ENCODE results near the gene PRPF4. TPM values are rescaled to one million over a fixed set of nuclear protein-coding genes. Genes with fewer than 3 reads are reported as not detected.
"Not testable (repeated sequence)": the region's sequence is repeated elsewhere in the genome, so short reads cannot be mapped to it uniquely, and the experiment has no call there.

Gene PRPF4
- total RNA-seq, 1 experiment from 2014 or later: 51.8 TPM

GRCh38 chr9:113261917-113262671 is 13.4 kb upstream of the PRPF4 start:
- in situ Hi-C loops (cut with HindIII; ENCODE audit: low sequenced_read_pairs): no loop called here
- no peak for DNase-seq (ENCODE audit: low spot score)

GRCh38 chr9:113266174-113266573 is 9.3 kb upstream of the PRPF4 start:
- in situ Hi-C loops (cut with HindIII; ENCODE audit: low sequenced_read_pairs): no loop called here

GRCh38 chr9:113267911-113268566 is 7.4 kb upstream of the PRPF4 start:
- DNase-seq (ENCODE audit: low spot score): no peak
- in situ Hi-C loops (cut with HindIII; ENCODE audit: low sequenced_read_pairs): no loop called here

More at GRCh38 chr9:113266174-113266573, 9.3 kb upstream of the PRPF4 start:
- no peak for DNase-seq (ENCODE audit: low spot score)

- in situ Hi-C loops (cut with HindIII; ENCODE audit: low sequenced_read_pairs): no loop called here
- DNase-seq (ENCODE audit: low spot score): no peak
Observed at GRCh38 chr9:113269355-113269754, 6.1 kb upstream of the PRPF4 start.

GRCh38 chr9:113269871-113270270 is 5.6 kb upstream of the PRPF4 start:
- no peak for DNase-seq (ENCODE audit: low spot score)
- in situ Hi-C loops (cut with HindIII; ENCODE audit: low sequenced_read_pairs): no loop called here

GRCh38 chr9:113274474-113275156 is 843 bp upstream of the PRPF4 start:
- in situ Hi-C loops (cut with HindIII; ENCODE audit: low sequenced_read_pairs): no loop called here
- DNase-seq (ENCODE audit: low spot score): peak; percentile 72

- in situ Hi-C loops (cut with HindIII; ENCODE audit: low sequenced_read_pairs): no loop called here
- DNase-seq (ENCODE audit: low spot score): no peak
Observed at GRCh38 chr9:113278840-113279239, 3.4 kb downstream of the PRPF4 start.

- no peak for DNase-seq (ENCODE audit: low spot score)
- in situ Hi-C loops (cut with HindIII; ENCODE audit: low sequenced_read_pairs): no loop called here
Observed at GRCh38 chr9:113281356-113281755, 5.9 kb downstream of the PRPF4 start.

- in situ Hi-C loops (cut with HindIII; ENCODE audit: low sequenced_read_pairs): no loop called here
- DNase-seq (ENCODE audit: low spot score): no peak
Observed at GRCh38 chr9:113289091-113289490, 13.6 kb downstream of the PRPF4 start.

- no peak for DNase-seq (ENCODE audit: low spot score)
- in situ Hi-C loops (cut with HindIII; ENCODE audit: low sequenced_read_pairs): no loop called here
Observed at GRCh38 chr9:113290052-113290607, 14.7 kb downstream of the PRPF4 start.

- no peak for DNase-seq (ENCODE audit: low spot score)
- in situ Hi-C loops (cut with HindIII; ENCODE audit: low sequenced_read_pairs): no loop called here
Observed at GRCh38 chr9:113293285-113293878, 17.9 kb downstream of the PRPF4 start.

- in situ Hi-C loops (cut with HindIII; ENCODE audit: low sequenced_read_pairs); DNase-seq (ENCODE audit: low spot score): not testable (repeated sequence)
Observed at GRCh38 chr9:113296247-113296646, 20.8 kb downstream of the PRPF4 start.

- in situ Hi-C loops (cut with HindIII; ENCODE audit: low sequenced_read_pairs): no loop called here
- DNase-seq (ENCODE audit: low spot score): no peak
Observed at GRCh38 chr9:113296796-113297558, 21.5 kb downstream of the PRPF4 start.

- in situ Hi-C loops (cut with HindIII; ENCODE audit: low sequenced_read_pairs): no loop called here
- DNase-seq (ENCODE audit: low spot score): no peak
Observed at GRCh38 chr9:113298311-113298710, 22.9 kb downstream of the PRPF4 start.

GRCh38 chr9:113298924-113299770 is 23.7 kb downstream of the PRPF4 start:
- DNase-seq (ENCODE audit: low spot score): no peak

GRCh38 chr9:113299800-113300292 is 24.4 kb downstream of the PRPF4 start:
- DNase-seq (ENCODE audit: low spot score): no peak
- in situ Hi-C loops (cut with HindIII; ENCODE audit: low sequenced_read_pairs): no loop called here

More at GRCh38 chr9:113298924-113299770, 23.7 kb downstream of the PRPF4 start:
- in situ Hi-C loops (cut with HindIII; ENCODE audit: low sequenced_read_pairs): no loop called here

GRCh38 chr9:113301548-113301947 is 26.1 kb downstream of the PRPF4 start:
- DNase-seq (ENCODE audit: low spot score): no peak
- in situ Hi-C loops (cut with HindIII; ENCODE audit: low sequenced_read_pairs): no loop called here
